Sigmoid colon (tissue), 7 donors: ENCODE measurements around the gene ENGASE. TPM values are rescaled to one million over a fixed set of nuclear protein-coding genes. Genes with fewer than 3 reads are reported as not detected.

Experiments used
- polyA plus RNA-seq, 3 donors: library from polyadenylated mRNA; stranded (reverse); fragments of 200-250 nt; gene quantifications; one replicate each; pipeline ENCODE4 v1.2.3, GENCODE V29; 2013
- total RNA-seq, 4 donors: library from RNA; depleted of rRNA; stranded (reverse); fragments of >200 nt; gene quantifications; one replicate each; pipeline ENCODE4 v1.1.0, GENCODE V29; 2016
- donor health status: healthy with polysubstance abuse.
- donor health status: Bipolar disorder and iron deficiency.
- donor health status: healthy.

Gene ENGASE
- total and polyA plus RNA-seq, 7 donors: 7.2 to 55.9 (median 14.3) TPM

Other genes starting within 250 kb of the ENGASE start
- 10 to 100 TPM; 18.5 to 49.3 (median 35.9) TPM for gene USP36, start 234.0 kb upstream of the ENGASE start, total RNA-seq
- gene USP36, start 234.0 kb upstream of the ENGASE start, polyA plus RNA-seq: 10 to 100 TPM in 2 of 3 donors, 1 to 10 TPM in 1; 6.7 to 28.6 (median 13.8) TPM
- gene CEP295NL, start 171.6 kb upstream of the ENGASE start, total RNA-seq: 10 to 100 TPM in 1 of 4 donors, 1 to 10 TPM in 3; 1.3 to 13.8 (median 2.3) TPM
- gene CEP295NL, start 171.6 kb upstream of the ENGASE start, polyA plus RNA-seq: under 1 TPM in 1 of 3 donors, not detected in 2; 0.89 TPM
- gene TIMP2, start 149.4 kb upstream of the ENGASE start, total RNA-seq: 100 to 1,000 TPM; 142 to 227 (median 151) TPM
- gene TIMP2, start 149.4 kb upstream of the ENGASE start, polyA plus RNA-seq: 10 to 100 TPM; 16.4 to 58.8 (median 47.4) TPM
- 100 to 1,000 TPM; 134 to 277 (median 186) TPM for gene LGALS3BP, start 94.9 kb upstream of the ENGASE start, total RNA-seq
- gene LGALS3BP, start 94.9 kb upstream of the ENGASE start, polyA plus RNA-seq: 100 to 1,000 TPM in 2 of 3 donors, 10 to 100 TPM in 1; 92.5 to 415 (median 138) TPM
- 10 to 100 TPM; 11.1 to 19.1 (median 13.4) TPM for gene CANT1, start 65.1 kb upstream of the ENGASE start, total RNA-seq
- 100 to 1,000 TPM in 1 of 3 donors, 10 to 100 TPM in 2; 51.1 to 132 (median 60.3) TPM for gene CANT1, start 65.1 kb upstream of the ENGASE start, polyA plus RNA-seq
- gene C1QTNF1, start 50.7 kb upstream of the ENGASE start, total RNA-seq: 10 to 100 TPM; 14.8 to 31.4 (median 26.2) TPM
- 10 to 100 TPM in 1 of 3 donors, 1 to 10 TPM in 2; 1.4 to 34.6 (median 4.8) TPM for gene C1QTNF1, start 50.7 kb upstream of the ENGASE start, polyA plus RNA-seq